Endothelial cell of umbilical vein (primary cell): ENCODE measurements around the gene CLDN14. TPM values are rescaled to one million over a fixed set of nuclear protein-coding genes. Genes with fewer than 3 reads are reported as not detected.
A peak's percentile ranks its signal among the peaks of the same experiment; 100 is the strongest.

Experiments
- BruUV-seq: library from RNA; stranded (reverse); fragments of 400-500 nt; replicated peaks from 2 replicates; lab custom pipeline; 2021; lab: Mats Ljungman, UMichigan
- CTCF ChIA-PET: fragments of 300-600, 350-600 bp; sonication (Branson Sonifier 250); formaldehyde crosslinking; loops from one replicate; lab custom pipeline; 2021; ENCODE audit warnings: antibody characterized with exemption, inconsistent platforms; lab: Charles Lee
- POLR2A ChIA-PET: fragments of 300-600, 350-600 bp; sonication (Branson Sonifier 250); formaldehyde crosslinking; loops from one replicate; lab custom pipeline; 2021; ENCODE audit warnings: antibody characterized with exemption, inconsistent platforms; lab: Charles Lee
- DNase-seq: peaks from one replicate; pipeline ENCODE4 v3.0.0-alpha.2; 2011; ENCODE audit warnings: low read depth, low spot score
- FAIRE-seq: peaks from 2 replicates; lab custom pipeline; 2011; peaks lifted over from hg19 to GRCh38; lab: Jason Lieb, UNC
- H2AFZ ChIP-seq: 2 replicates; pipeline ENCODE4 v1.6.0; 2012; ENCODE audit warnings: low read depth, low read length, control low read depth, inconsistent platforms
- H3K27ac ChIP-seq: 2 replicates; pipeline ENCODE4 v1.5.1; 2011; ENCODE audit warnings: low read depth, mild to moderate bottlenecking, control low read depth, low read length, moderate library complexity; ENCODE audit not compliant: insufficient read depth
- H3K27me3 ChIP-seq, 2 experiments: 2 replicates each; pipeline versions ENCODE4 v1.6.0 to v1.6.1; 2011; ENCODE audit warnings: low read length in 2 of 2, mixed read lengths in 1 of 2; ENCODE audit not compliant: control insufficient read depth in 2 of 2, insufficient read depth in 2 of 2
- H3K36me3 ChIP-seq, 2 experiments: 2 replicates in 1 of 2; 3 replicates in 1 of 2; pipeline ENCODE4 v1.5.1; 2011; ENCODE audit warnings: low read length in 2 of 2, mild to moderate bottlenecking in 1 of 2, moderate library complexity in 1 of 2; ENCODE audit not compliant: control insufficient read depth in 2 of 2, insufficient read depth in 2 of 2; ENCODE audit errors: extremely low read depth in 1 of 2
- H3K4me1 ChIP-seq: 3 replicates; pipeline ENCODE4 v1.5.1; 2011; ENCODE audit warnings: mild to moderate bottlenecking, low read length; ENCODE audit not compliant: control insufficient read depth, insufficient read depth; ENCODE audit errors: extremely low read depth
- H3K4me2 ChIP-seq: 2 replicates; pipeline ENCODE4 v1.6.1; 2011; ENCODE audit warnings: low read length, control low read depth, mixed read lengths; ENCODE audit not compliant: insufficient read depth
- H3K4me3 ChIP-seq, 3 experiments: fragments of 200-600 bp in 1 of 3; sonication (generic), shearing (Covaris generic) in 1 of 3; replicated peaks in 1 of 3; 2 replicates each; pipeline ENCODE4 v1.5.1; 2011 to 2016; ENCODE audit warnings: control low read depth in 3 of 3, low read length in 3 of 3, mild to moderate bottlenecking in 2 of 3, inconsistent platforms in 1 of 3, low read depth in 1 of 3, moderate library complexity in 1 of 3; ENCODE audit not compliant: insufficient read depth in 1 of 3
- H3K79me2 ChIP-seq: 2 replicates; pipeline ENCODE4 v1.6.0; 2012; ENCODE audit warnings: low read length, inconsistent platforms; ENCODE audit not compliant: control insufficient read depth, insufficient read depth
- H3K9ac ChIP-seq: replicated peaks from 2 replicates; pipeline ENCODE3; 2011; ENCODE audit warnings: low read length, control low read depth; ENCODE audit not compliant: insufficient read depth; ENCODE audit errors: extremely low read depth
- H3K9me1 ChIP-seq: replicated peaks from 3 replicates; pipeline ENCODE4 v1.6.0; 2011; ENCODE audit warnings: mild to moderate bottlenecking, low read length; ENCODE audit not compliant: control insufficient read depth, insufficient read depth; ENCODE audit errors: extremely low read depth
- H3K9me3 ChIP-seq: replicated peaks from 2 replicates; pipeline ENCODE4 v1.5.1; 2012; ENCODE audit warnings: low read length, inconsistent platforms; ENCODE audit not compliant: control insufficient read depth, insufficient read depth
- H4K20me1 ChIP-seq: replicated peaks from 2 replicates; pipeline ENCODE3; 2011; ENCODE audit warnings: mild to moderate bottlenecking, low read length; ENCODE audit not compliant: control insufficient read depth, insufficient read depth; ENCODE audit errors: extremely low read depth
- CTCF ChIP-seq, 2 donors: IDR thresholded peaks; 1 replicate in 1 of 2; 2 replicates in 1 of 2; pipeline ENCODE4 v1.5.1; 2011; ENCODE audit warnings: low read length in 2 of 2, mild to moderate bottlenecking in 2 of 2, moderate library complexity in 2 of 2, control low read depth in 1 of 2, inconsistent platforms in 1 of 2, low read depth in 1 of 2; ENCODE audit not compliant: insufficient read depth in 1 of 2; ENCODE audit errors: extremely low read depth in 1 of 2
- EZH2 ChIP-seq: IDR thresholded peaks from 2 replicates; pipeline ENCODE4 v1.6.1; 2012; ENCODE audit warnings: borderline replicate concordance, low read depth, mild to moderate bottlenecking, moderate library complexity, low read length, inconsistent platforms; ENCODE audit not compliant: severe bottlenecking
- FOS ChIP-seq: IDR thresholded peaks from 2 replicates; pipeline ENCODE4 v1.6.1; 2011; ENCODE audit warnings: mild to moderate bottlenecking, low read length, moderate library complexity, borderline replicate concordance; ENCODE audit not compliant: insufficient read depth
- GATA2 ChIP-seq: IDR thresholded peaks from 2 replicates; pipeline ENCODE4 v1.7.0; 2011; ENCODE audit warnings: low read depth, mild to moderate bottlenecking, moderate library complexity, mixed read lengths, low read length; ENCODE audit not compliant: insufficient read length, insufficient read depth
- JUN ChIP-seq: IDR thresholded peaks from 2 replicates; pipeline ENCODE4 v1.6.1; 2011; ENCODE audit warnings: borderline replicate concordance, low read depth; ENCODE audit not compliant: insufficient read length, insufficient read depth
- MAX ChIP-seq: IDR thresholded peaks from 2 replicates; pipeline ENCODE4 v1.6.1; 2011; ENCODE audit not compliant: insufficient read depth, insufficient read length
- MYC ChIP-seq: IDR thresholded peaks from one replicate; pipeline ENCODE4 v1.6.1; 2011; ENCODE audit warnings: mild to moderate bottlenecking, low read depth, low read length
- POLR2A ChIP-seq: IDR thresholded peaks from 2 replicates; pipeline ENCODE4 v1.6.1; 2012; ENCODE audit warnings: low read depth, mild to moderate bottlenecking, control low read depth, low read length
- POLR2AphosphoS5 ChIP-seq: IDR thresholded peaks from 2 replicates; pipeline ENCODE4 v1.6.1; 2012; ENCODE audit warnings: low read depth, mild to moderate bottlenecking, control low read depth, low read length, moderate library complexity; ENCODE audit not compliant: insufficient read depth
- dilution Hi-C: fragments of 300-500 bp; cut with MboI; formaldehyde crosslinking; loops from one replicate; pipeline ENCODE4 v1.15.0; 2019; ENCODE audit warnings: low sequenced_read_pairs; ENCODE audit not compliant: extremely low pct_ligation_motif_present
- intact Hi-C: fragments of 100-400 bp; cut with micrococcal nuclease; formaldehyde crosslinking; loops from one replicate; pipeline ENCODE4 v1.10.0; 2022
- polyA plus RNA-seq, 4 experiments: library from polyadenylated mRNA; depleted of rRNA in 3 of 4; stranded (reverse) in 3 of 4; unstranded in 1 of 4; fragments of >200 nt; gene quantifications; 2 replicates each; pipeline versions ENCODE4 v1.2.1 to v1.2.3, GENCODE V29; 2011 to 2012; ENCODE audit warnings: missing spikeins in 1 of 4
- total RNA-seq: library from RNA; stranded (reverse); gene quantifications from 2 replicates; pipeline ENCODE4 v1.2.3, GENCODE V29; 2021

The CLDN14 gene
- total and polyA plus RNA-seq, 2 donors (not counting 3 experiments of a cell fraction or from before 2014, with no cell fraction given) = 1.0 to 2.5 TPM

GRCh38 chr21:36428761-36429432 lies 51.0 kb downstream of the CLDN14 start:
- H3K4me1 ChIP-seq = peaks cover 40% of the 10 kb centered on the region
- TF ChIP-seq MYC (no peak), EZH2 (no peak), JUN (no peak), POLR2AphosphoS5 (peak; percentile 18), GATA2 (no peak), FOS (no peak), MAX (no peak), CTCF (IDR thresholded peaks at IDR 0.05; ENCODE audit: extremely low read depth in 1 of 2, insufficient read depth in 1 of 2, low read depth in 1 of 2, low read length in 2 of 2) (no peak), POLR2A (peak; percentile 64)
- H3K27ac ChIP-seq = peak overlapping the region; percentile 98
- ChIA-PET POLR2A (interaction anchor here (0.6 to 3.1 kb wide), 6 partner anchors 25 to 359 kb away, joined by 3 to 22 read pairs (median 7); partner anchors contain the start of genes CBR1 and CLDN14), CTCF (interaction anchor here (0.6 to 2.4 kb wide), 5 partner anchors 9 to 58 kb away, joined by 3 to 19 read pairs (median 7); partner anchors contain the start of gene CLDN14)
- dilution Hi-C loops (no loop called here), intact Hi-C loops (no loop called here)
- H3K4me3 ChIP-seq = peak overlapping the region in 1 of 3 experiments; percentile 47
- no peak overlapping the region for H2AFZ ChIP-seq
- DNase-seq = peak; percentile 55
- BruUV-seq = no TSS peak
- H3K27me3 ChIP-seq = no peaks in the 10 kb centered on the region
- H4K20me1 ChIP-seq = no peaks in the 10 kb centered on the region
- no peaks in the 10 kb centered on the region for H3K9me1 ChIP-seq
- H3K9ac ChIP-seq = peak overlapping the region; percentile 99
- peak overlapping the region; percentile 79 for H3K4me2 ChIP-seq
- peak; percentile 76 for FAIRE-seq
- H3K79me2 ChIP-seq = peaks cover 40% of the 10 kb centered on the region
- no peaks in the 10 kb centered on the region for H3K36me3 ChIP-seq
- H3K9me3 ChIP-seq = no peaks in the 10 kb centered on the region
